Right lobe of liver (tissue), 6 donors: ENCODE results near the gene PDE4B. TPM values are rescaled to one million over a fixed set of nuclear protein-coding genes. Genes with fewer than 3 reads are reported as not detected.

Source experiments
- ATAC-seq, 4 donors: fragments of 200-7000 bp; cut with Tn5 transposase; one replicate each; pipeline ENCODE4 v1.9.1; 2020; ENCODE audit warnings: mild to moderate bottlenecking in 4 of 4, moderate library complexity in 4 of 4
- DNase-seq, 3 donors: peaks; one replicate each; pipeline ENCODE4 v3.0.0-alpha.2; 2020
- H3K27ac ChIP-seq, 3 donors: fragments of 200-600 bp; one replicate each; pipeline ENCODE4 v1.8.0; 2022
- H3K27me3 ChIP-seq, 2 donors: fragments of 200-600 bp; one replicate each; pipeline ENCODE4 v1.8.0; 2022
- H3K36me3 ChIP-seq, 4 donors: fragments of 200-600 bp; sonication (generic) in 1 of 4; one replicate each; pipeline versions ENCODE4 v1.5.1 to v1.8.0; 2017 to 2022; ENCODE audit warnings: control low read depth in 1 of 4
- H3K4me1 ChIP-seq, 4 donors: fragments of 200-600 bp; sonication (generic) in 1 of 4; one replicate each; pipeline versions ENCODE4 v1.5.1 to v1.8.0; 2017 to 2022; ENCODE audit warnings: control low read depth in 1 of 4
- H3K4me3 ChIP-seq, 3 donors: fragments of 200-600 bp; one replicate each; pipeline ENCODE4 v1.8.0; 2022
- H3K9me3 ChIP-seq, 4 donors: fragments of 200-600 bp; sonication (generic) in 1 of 4; one replicate each; pipeline versions ENCODE4 v1.5.1 to v1.8.0; 2017 to 2022; ENCODE audit warnings: control low read depth in 1 of 4
- POLR2A ChIP-seq: fragments of 450-650 bp; IDR thresholded peaks from one replicate; pipeline ENCODE4 v1.6.1; 2017; ENCODE audit warnings: antibody characterized with exemption, mild to moderate bottlenecking
- WGBS: methylation state at CpG from one replicate; pipeline ENCODE4 v1.1.6; 2018; ENCODE audit warnings: low coverage, low lambda C conversion rate; ENCODE audit not compliant: insufficient coverage; ENCODE audit errors: missing lambda C conversion rate; 5-methylcytosine and 5-hydroxymethylcytosine counted together
- intact Hi-C, 2 donors: fragments of 100-400 bp; cut with DNase I; formaldehyde crosslinking; loops; one replicate each; pipeline versions ENCODE4 v1.11.2 to v1.14.1; 2022
- total RNA-seq, 6 experiments: library from RNA; depleted of rRNA in 2 of 6; stranded (reverse); fragments of >200 nt in 2 of 6; fragmentation: NEBNext Ultra II Directional in 3 of 6; extraction: Animal tissue kit (Norgen Biotek cat#: 25700) in 3 of 6; gene quantifications; one replicate each; pipeline versions ENCODE4 v1.1.0 to v1.2.4, GENCODE V29; 2016 to 2023
- TF ChIP-seq, protein P1 (sequence below), 4 donors: fragments of 200-600 bp in 3 of 4; fragments of 450-650 bp in 1 of 4; IDR thresholded peaks; one replicate each; pipeline versions ENCODE4 v1.5.1 to v1.8.0; 2016 to 2022; ENCODE audit warnings: antibody characterized with exemption in 4 of 4, mild to moderate bottlenecking in 2 of 4
- donor health status: DM: no; HTN: yes; CAD: no.
- donor health status: DM: no; HTN: no; CAD: no.
- donor health status: DM: no; HTN: no; CAD: no.
- donor health status: DM: no; HTN: yes; CAD: no.
- donor health status: DM: no; HTN: yes; CAD: no.

Gene PDE4B
- total RNA-seq, 6 experiments from 2014 or later = 1.4 to 6.4 (median 2.4) TPM

DNA sequence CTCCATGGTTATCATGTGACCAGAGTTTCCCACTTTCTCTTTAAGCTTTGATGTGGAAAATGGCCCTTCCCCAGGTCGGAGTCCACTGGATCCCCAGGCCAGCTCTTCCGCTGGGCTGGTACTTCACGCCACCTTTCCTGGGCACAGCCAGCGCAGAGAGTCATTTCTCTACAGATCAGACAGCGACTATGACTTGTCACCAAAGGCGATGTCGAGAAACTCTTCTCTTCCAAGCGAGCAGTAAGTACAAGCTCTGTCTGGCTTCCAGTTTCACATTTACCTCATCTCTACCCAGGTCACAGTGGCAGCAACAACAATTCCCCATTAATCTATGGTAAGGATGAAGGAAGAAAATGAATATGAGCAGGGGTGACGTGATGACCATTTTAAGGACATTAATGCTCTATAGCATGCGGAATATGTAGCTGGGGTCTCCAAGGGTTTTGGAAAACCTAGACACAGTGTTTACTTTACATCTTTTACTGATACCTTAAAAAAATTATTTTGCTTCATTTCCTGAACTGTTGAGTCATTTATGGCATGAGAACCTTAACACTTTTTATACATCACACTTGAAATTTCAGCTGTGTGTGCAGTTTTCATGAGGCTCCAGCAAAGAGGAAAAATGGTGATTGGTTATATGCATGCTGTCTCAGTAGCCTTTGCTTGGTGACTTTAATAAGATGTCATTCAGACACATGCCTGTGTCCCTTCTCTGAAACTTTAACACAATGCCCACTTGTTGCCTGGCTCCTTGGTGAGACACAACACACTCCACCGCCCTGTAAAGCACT lies 454.9 kb downstream of the PDE4B start:
- no peak overlapping the region for H3K27ac ChIP-seq
- no peak for DNase-seq
- WGBS = 71% methylated on average over 6 of the region's 11 CpGs
- no peaks in the 10 kb centered on the region for H3K36me3 ChIP-seq
- intact Hi-C loops = no loop called here
- no peaks in the 10 kb centered on the region for H3K4me1 ChIP-seq
- no peaks in the 10 kb centered on the region for H3K27me3 ChIP-seq
- H3K4me3 ChIP-seq = no peak overlapping the region
- H3K9me3 ChIP-seq = no peaks in the 10 kb centered on the region
- TF ChIP-seq, protein P1, sequence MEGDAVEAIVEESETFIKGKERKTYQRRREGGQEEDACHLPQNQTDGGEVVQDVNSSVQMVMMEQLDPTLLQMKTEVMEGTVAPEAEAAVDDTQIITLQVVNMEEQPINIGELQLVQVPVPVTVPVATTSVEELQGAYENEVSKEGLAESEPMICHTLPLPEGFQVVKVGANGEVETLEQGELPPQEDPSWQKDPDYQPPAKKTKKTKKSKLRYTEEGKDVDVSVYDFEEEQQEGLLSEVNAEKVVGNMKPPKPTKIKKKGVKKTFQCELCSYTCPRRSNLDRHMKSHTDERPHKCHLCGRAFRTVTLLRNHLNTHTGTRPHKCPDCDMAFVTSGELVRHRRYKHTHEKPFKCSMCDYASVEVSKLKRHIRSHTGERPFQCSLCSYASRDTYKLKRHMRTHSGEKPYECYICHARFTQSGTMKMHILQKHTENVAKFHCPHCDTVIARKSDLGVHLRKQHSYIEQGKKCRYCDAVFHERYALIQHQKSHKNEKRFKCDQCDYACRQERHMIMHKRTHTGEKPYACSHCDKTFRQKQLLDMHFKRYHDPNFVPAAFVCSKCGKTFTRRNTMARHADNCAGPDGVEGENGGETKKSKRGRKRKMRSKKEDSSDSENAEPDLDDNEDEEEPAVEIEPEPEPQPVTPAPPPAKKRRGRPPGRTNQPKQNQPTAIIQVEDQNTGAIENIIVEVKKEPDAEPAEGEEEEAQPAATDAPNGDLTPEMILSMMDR (IDR thresholded peaks at IDR 0.05) = no peak
- TF ChIP-seq POLR2A = no peak
- no peak for ATAC-seq

DNA sequence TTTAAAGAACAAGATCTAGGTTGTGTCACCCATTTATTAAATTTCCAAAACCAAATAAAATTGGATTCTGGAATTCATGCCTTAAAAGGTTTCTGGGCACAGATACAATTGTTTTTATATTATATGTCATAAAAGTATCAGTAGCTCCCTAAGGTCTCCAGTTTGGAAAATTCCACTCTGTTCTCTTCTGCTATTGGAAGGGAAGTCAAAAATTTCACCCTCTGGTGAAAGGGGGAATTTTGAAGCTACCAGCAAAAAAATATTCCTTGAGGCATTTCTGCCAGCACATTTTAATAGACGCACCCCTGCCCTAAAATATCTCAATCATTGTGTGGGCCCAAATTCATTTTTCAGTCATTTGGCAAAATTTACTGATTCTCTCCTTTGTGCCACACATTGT lies 455.6 kb downstream of the PDE4B start:
- ATAC-seq = no peak
- H3K27ac ChIP-seq = no peak overlapping the region

DNA sequence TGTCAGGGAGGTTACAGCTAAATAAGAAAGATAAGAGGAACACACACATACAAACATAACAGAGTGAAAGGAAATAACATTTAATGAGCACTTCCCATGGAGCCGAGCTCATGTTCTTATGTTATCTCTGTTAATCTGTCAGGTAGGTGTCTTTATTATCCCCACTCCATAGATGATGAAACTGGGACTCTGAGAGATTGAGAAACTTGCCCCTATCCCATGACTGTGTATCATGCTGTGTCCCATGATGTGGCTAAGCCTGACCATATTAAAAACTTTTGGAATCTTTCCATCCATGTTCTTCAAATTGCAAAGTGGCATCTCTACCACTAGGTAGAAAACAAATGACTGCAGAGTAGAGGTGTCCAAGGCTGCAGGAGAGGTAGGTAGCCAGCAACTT lies 456.1 kb downstream of the PDE4B start:
- no peak overlapping the region for H3K4me3 ChIP-seq
- DNase-seq (no peak), ATAC-seq (no peak)
- no peaks in the 10 kb centered on the region for H3K27me3 ChIP-seq
- no peaks in the 10 kb centered on the region for H3K4me1 ChIP-seq
- H3K9me3 ChIP-seq = no peaks in the 10 kb centered on the region
- TF ChIP-seq POLR2A = no peak
- TF ChIP-seq, protein P1 (IDR thresholded peaks at IDR 0.05) = no peak
- no peaks in the 10 kb centered on the region for H3K36me3 ChIP-seq
- H3K27ac ChIP-seq = no peak overlapping the region
- WGBS = 52% methylated on average over 1 of the region's 1 CpG
- intact Hi-C loops = no loop called here

More for the DNA sequence above, 455.6 kb downstream of the PDE4B start:
- Histone ChIP-seq H3K4me3 (no peak overlapping the region), H3K27me3 (no peaks in the 10 kb centered on the region), H3K4me1 (no peaks in the 10 kb centered on the region), H3K9me3 (no peaks in the 10 kb centered on the region), H3K36me3 (no peaks in the 10 kb centered on the region)
- intact Hi-C loops = no loop called here
- WGBS = 81% methylated on average over 1 of the region's 1 CpG
- TF ChIP-seq POLR2A = no peak
- TF ChIP-seq, protein P1 (IDR thresholded peaks at IDR 0.05) = no peak
- DNase-seq = no peak

DNA sequence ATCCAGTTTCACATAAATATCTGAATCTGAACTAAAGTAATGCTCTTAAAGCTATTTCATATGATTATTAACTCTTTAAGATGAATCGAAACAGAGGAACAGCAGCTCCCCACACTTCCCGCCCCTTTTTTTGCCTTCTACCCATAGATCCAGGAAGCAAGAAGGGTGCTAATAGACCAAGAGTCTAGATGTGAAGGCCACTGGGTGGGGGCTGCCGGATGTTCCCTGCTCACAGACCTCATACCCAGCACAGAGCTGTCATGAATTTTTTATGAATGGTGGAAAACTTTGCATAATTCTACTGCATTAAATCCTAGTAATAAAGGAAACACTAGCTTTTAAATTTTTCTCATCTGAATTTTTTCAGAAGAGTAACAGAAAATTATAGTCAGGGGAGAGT lies 457.4 kb downstream of the PDE4B start:
- no peaks in the 10 kb centered on the region for H3K27me3 ChIP-seq
- intact Hi-C loops = loop anchor here (5.0 to 10.0 kb wide), 2 partner anchors 197 to 395 kb away; no protein-coding TSS in a partner anchor
- TF ChIP-seq, protein P1 (IDR thresholded peaks at IDR 0.05) = no peak
- no peak for TF ChIP-seq POLR2A
- H3K4me3 ChIP-seq = no peak overlapping the region
- ATAC-seq = no peak
- H3K9me3 ChIP-seq = no peaks in the 10 kb centered on the region
- DNase-seq = no peak
- no peaks in the 10 kb centered on the region for H3K36me3 ChIP-seq
- no peak overlapping the region for H3K27ac ChIP-seq
- no peaks in the 10 kb centered on the region for H3K4me1 ChIP-seq
- WGBS = 66% methylated on average over 3 of the region's 3 CpGs
